H1 (cell line): Measurements from ENCODE around the gene SRP14. TPM values are rescaled to one million over a fixed set of nuclear protein-coding genes. Genes with fewer than 3 reads are reported as not detected.

Source experiments
- CTCF ChIA-PET: fragments of 300-600 bp; sonication (Branson Sonifier 250); formaldehyde crosslinking; loops from one replicate; lab custom pipeline; 2021; ENCODE audit not compliant: partially characterized antibody; lab: Charles Lee
- POLR2A ChIA-PET: fragments of 300-600 bp; sonication (Branson Sonifier 250); formaldehyde crosslinking; loops from one replicate; lab custom pipeline; 2021; ENCODE audit warnings: inconsistent platforms; ENCODE audit not compliant: partially characterized antibody; lab: Charles Lee
- DNase-seq, 2 experiments: peaks; one replicate each; pipeline versions ENCODE4 v3.0.0 to v3.0.0-alpha.2; 2010 to 2022; ENCODE audit warnings: low spot score in 2 of 2, low read depth in 1 of 2, mixed read lengths in 1 of 2
- FAIRE-seq: peaks from 2 replicates; lab custom pipeline; 2011; peaks lifted over from hg19 to GRCh38; lab: Jason Lieb, UNC
- H2AFZ ChIP-seq: 2 replicates; pipeline ENCODE4 v1.8.1; 2012; ENCODE audit warnings: low read length, inconsistent platforms
- H2AK5ac ChIP-seq: 2 replicates; pipeline ENCODE4 v1.6.1; 2013; ENCODE audit warnings: low read depth, low read length
- H2BK120ac ChIP-seq: replicated peaks from 2 replicates; pipeline ENCODE3; 2013; ENCODE audit warnings: low read depth, low read length, inconsistent platforms
- H2BK12ac ChIP-seq: 2 replicates; pipeline ENCODE4 v1.6.1; 2013; ENCODE audit warnings: low read depth, low read length
- H2BK15ac ChIP-seq: 2 replicates; pipeline ENCODE4 v1.6.1; 2013; ENCODE audit warnings: low read length
- H2BK20ac ChIP-seq: 2 replicates; pipeline ENCODE4 v1.6.1; 2013; ENCODE audit warnings: low read length
- H2BK5ac ChIP-seq: 2 replicates; pipeline ENCODE4 v1.6.1; 2013; ENCODE audit warnings: low read depth, low read length
- H3K14ac ChIP-seq: 2 replicates; pipeline ENCODE4 v1.6.1; 2013; ENCODE audit warnings: inconsistent platforms; ENCODE audit not compliant: insufficient read length
- H3K18ac ChIP-seq: 2 replicates; pipeline ENCODE4 v1.6.1; 2013; ENCODE audit warnings: low read length; ENCODE audit errors: extremely low read depth
- H3K23ac ChIP-seq: 2 replicates; pipeline ENCODE4 v1.6.1; 2013; ENCODE audit warnings: inconsistent platforms; ENCODE audit not compliant: insufficient read length
- H3K23me2 ChIP-seq: 2 replicates; pipeline ENCODE4 v1.6.1; 2013; ENCODE audit warnings: low read depth, low read length
- H3K27ac ChIP-seq: 2 replicates; pipeline ENCODE4 v1.6.1; 2011; ENCODE audit warnings: low read depth, low read length, inconsistent platforms
- H3K27me3 ChIP-seq, 4 experiments: replicated peaks in 1 of 4; 1 replicate in 1 of 4; 2 replicates in 3 of 4; pipeline versions ENCODE4 v1.6.1 to v1.8.1; 2011 to 2013; ENCODE audit warnings: low read length in 3 of 4, mild to moderate bottlenecking in 3 of 4, inconsistent platforms in 2 of 4, mixed read lengths in 2 of 4, moderate library complexity in 1 of 4; ENCODE audit not compliant: control insufficient read depth in 3 of 4, insufficient read depth in 3 of 4; ENCODE audit errors: extremely low read depth in 1 of 4
- H3K36me3 ChIP-seq, 4 experiments: 2 replicates each; pipeline versions ENCODE4 v1.6.1 to v1.8.1; 2011 to 2013; ENCODE audit warnings: mild to moderate bottlenecking in 4 of 4, low read length in 3 of 4, moderate library complexity in 2 of 4, control low read depth in 1 of 4, inconsistent platforms in 1 of 4; ENCODE audit not compliant: insufficient read depth in 4 of 4, control insufficient read depth in 2 of 4
- H3K4ac ChIP-seq: replicated peaks from 2 replicates; pipeline ENCODE3; 2013; ENCODE audit warnings: low read length, low read depth, mixed read lengths, inconsistent platforms; ENCODE audit not compliant: insufficient read length
- H3K4me1 ChIP-seq, 4 experiments: replicated peaks in 1 of 4; 1 replicate in 1 of 4; 2 replicates in 3 of 4; pipeline versions ENCODE4 v1.6.1 to v1.8.1; 2011 to 2013; ENCODE audit warnings: low read length in 3 of 4, inconsistent platforms in 2 of 4, mixed read lengths in 1 of 4; ENCODE audit not compliant: insufficient read depth in 4 of 4, control insufficient read depth in 3 of 4
- H3K4me2 ChIP-seq, 2 experiments: 2 replicates each; pipeline versions ENCODE4 v1.6.1 to v1.8.1; 2011 to 2013; ENCODE audit warnings: low read depth in 2 of 2, low read length in 2 of 2, control low read depth in 1 of 2, inconsistent platforms in 1 of 2, mild to moderate bottlenecking in 1 of 2; ENCODE audit not compliant: insufficient read depth in 1 of 2
- H3K4me3 ChIP-seq, 4 experiments: fragments of 200-600, 300-600 bp in 1 of 4; sonication (generic), shearing (Covaris generic), sonication (Bioruptor Twin) in 1 of 4; 2 replicates each; pipeline versions ENCODE4 v1.5.1 to v1.8.1; 2011 to 2016; ENCODE audit warnings: low read length in 4 of 4, low read depth in 3 of 4, control low read depth in 2 of 4, inconsistent platforms in 2 of 4, mild to moderate bottlenecking in 2 of 4, mixed read lengths in 1 of 4, moderate library complexity in 1 of 4; ENCODE audit not compliant: insufficient read depth in 2 of 4; ENCODE audit errors: extremely low read depth in 1 of 4
- H3K56ac ChIP-seq: replicated peaks from 2 replicates; pipeline ENCODE3; 2013; ENCODE audit warnings: low read depth, mild to moderate bottlenecking, mixed read lengths, low read length, inconsistent platforms; ENCODE audit not compliant: insufficient read length
- H3K79me1 ChIP-seq: 2 replicates; pipeline ENCODE4 v1.6.1; 2013; ENCODE audit warnings: low read depth, low read length, control low read depth
- H3K79me2 ChIP-seq, 2 experiments: 2 replicates each; pipeline versions ENCODE4 v1.6.1 to v1.8.1; 2012 to 2013; ENCODE audit warnings: low read length in 2 of 2, mild to moderate bottlenecking in 2 of 2, inconsistent platforms in 1 of 2; ENCODE audit not compliant: insufficient read depth in 2 of 2, control insufficient read depth in 1 of 2
- H3K9ac ChIP-seq, 4 experiments: replicated peaks in 1 of 4; 1 replicate in 1 of 4; 2 replicates in 3 of 4; pipeline versions ENCODE4 v1.6.1 to v1.8.1; 2011 to 2013; ENCODE audit warnings: low read depth in 3 of 4, low read length in 3 of 4, control low read depth in 2 of 4, mild to moderate bottlenecking in 2 of 4, moderate library complexity in 2 of 4, inconsistent platforms in 1 of 4; ENCODE audit errors: extremely low read depth in 1 of 4
- H3K9me3 ChIP-seq, 2 experiments: 2 replicates each; pipeline versions ENCODE4 v1.6.1 to v1.8.1; 2012 to 2013; ENCODE audit warnings: mild to moderate bottlenecking in 2 of 2, moderate library complexity in 2 of 2, control low read depth in 1 of 2, inconsistent platforms in 1 of 2, low read depth in 1 of 2, low read length in 1 of 2, mixed read lengths in 1 of 2; ENCODE audit not compliant: insufficient read depth in 2 of 2
- H4K20me1 ChIP-seq, 2 experiments: replicated peaks in 1 of 2; 2 replicates each; pipeline versions ENCODE3 to v1.8.1; 2011 to 2013; ENCODE audit warnings: inconsistent platforms in 2 of 2, low read length in 2 of 2, mild to moderate bottlenecking in 1 of 2; ENCODE audit not compliant: insufficient read depth in 2 of 2, control insufficient read depth in 1 of 2
- H4K5ac ChIP-seq: 2 replicates; pipeline ENCODE4 v1.6.1; 2013; ENCODE audit warnings: low read length, low read depth, mixed read lengths, inconsistent platforms; ENCODE audit not compliant: insufficient read length
- H4K8ac ChIP-seq: 2 replicates; pipeline ENCODE4 v1.8.0; 2013; ENCODE audit warnings: mild to moderate bottlenecking, moderate library complexity, low read length, inconsistent platforms; ENCODE audit not compliant: insufficient read depth; ENCODE audit errors: extremely low read depth
- H4K91ac ChIP-seq: replicated peaks from 2 replicates; pipeline ENCODE3; 2013; ENCODE audit warnings: low read length, mixed read lengths, inconsistent platforms; ENCODE audit not compliant: insufficient read length
- ASH2L ChIP-seq: fragments of 200-600, 300-600 bp; sonication (generic); IDR thresholded peaks from one replicate; pipeline ENCODE4 v1.7.1; 2017; ENCODE audit warnings: low read length
- CBX5 ChIP-seq: fragments of 300-800, 300-1000 bp; sonication (generic); IDR thresholded peaks from 2 replicates; pipeline ENCODE4 v1.7.1; 2016; ENCODE audit warnings: antibody characterized with exemption, low read length, low read depth
- JUN ChIP-seq: IDR thresholded peaks from 2 replicates; pipeline ENCODE4 v1.6.1; 2011; ENCODE audit warnings: low read depth, mild to moderate bottlenecking, improper control_type of control experiment, low read length
- KDM4A ChIP-seq: IDR thresholded peaks from one replicate; pipeline ENCODE4 v1.7.1; 2012; ENCODE audit warnings: low read depth, mild to moderate bottlenecking, moderate library complexity, low read length, inconsistent platforms; ENCODE audit not compliant: severe bottlenecking
- MAFK ChIP-seq: IDR thresholded peaks from 2 replicates; pipeline ENCODE4 v1.6.1; 2012; ENCODE audit warnings: low read depth, mild to moderate bottlenecking, improper control_type of control experiment, low read length
- POLR2A ChIP-seq, 2 experiments: IDR thresholded peaks; 1 replicate in 1 of 2; 2 replicates in 1 of 2; pipeline ENCODE4 v1.6.1; 2011; ENCODE audit warnings: low read depth in 2 of 2, low read length in 2 of 2, mild to moderate bottlenecking in 2 of 2; ENCODE audit errors: control extremely low read depth in 1 of 2
- POU5F1 ChIP-seq: IDR thresholded peaks from 2 replicates; pipeline ENCODE4 v1.6.1; 2011; ENCODE audit warnings: low read depth, mild to moderate bottlenecking, low read length, moderate library complexity
- RNF2 ChIP-seq: fragments of 200-900, 300-1000 bp; sonication (generic); IDR thresholded peaks from 2 replicates; pipeline ENCODE4 v1.7.1; 2016; ENCODE audit warnings: borderline replicate concordance, low read depth, mild to moderate bottlenecking, antibody characterized with exemption, low read length; ENCODE audit not compliant: poor library complexity, severe bottlenecking; ENCODE audit errors: missing control alignments
- SIN3A ChIP-seq, 2 experiments: IDR thresholded peaks in 1 of 2; conservative IDR thresholded peaks in 1 of 2; 2 replicates each; pipeline ENCODE4 v1.6.1; 2011 to 2012; ENCODE audit warnings: low read length in 2 of 2, improper control_type of control experiment in 1 of 2, low read depth in 1 of 2, mild to moderate bottlenecking in 1 of 2
- SIRT6 ChIP-seq: IDR thresholded peaks from one replicate; pipeline ENCODE4 v1.7.1; 2012; ENCODE audit warnings: low read length, inconsistent platforms
- SIX5 ChIP-seq: IDR thresholded peaks from 2 replicates; pipeline ENCODE4 v1.6.1; 2011; ENCODE audit warnings: mild to moderate bottlenecking, low read depth, low read length
- WGBS, 2 experiments: shearing (Covaris generic) in 1 of 2; methylation state at CpG; one replicate each; pipeline versions ENCODE4 v1.1.6 to v1.1.7; 2013 to 2015; ENCODE audit warnings: low lambda C conversion rate in 2 of 2, mixed read lengths in 2 of 2, inconsistent platforms in 1 of 2, low coverage in 1 of 2, missing lambda C conversion rate in 1 of 2; ENCODE audit not compliant: insufficient replicate concordance in 2 of 2, insufficient coverage in 1 of 2, insufficient read length in 1 of 2; ENCODE audit errors: extremely low coverage in 1 of 2, missing lambda C conversion rate in 1 of 2; 5-methylcytosine and 5-hydroxymethylcytosine counted together
- polyA plus RNA-seq, 7 experiments: library from polyadenylated mRNA; depleted of rRNA in 3 of 7; stranded (reverse) in 5 of 7; unstranded in 2 of 7; fragments of >200 nt in 5 of 7; fragments of 200-250 nt in 2 of 7; gene quantifications; 1 replicate in 5 of 7; 2 replicates in 1 of 7; 4 replicates in 1 of 7; pipeline versions ENCODE4 v1.2.1 to v1.2.3, GENCODE V29; 2011 to 2013; ENCODE audit warnings: missing spikeins in 2 of 7, mixed read lengths in 2 of 7
- total RNA-seq: library from RNA; stranded (reverse); fragmentation: NEBNext Ultra II Directional; extraction: Animal tissue kit (Norgen Biotek cat#: 25700); gene quantifications from 2 replicates; pipeline ENCODE4 v1.2.1, GENCODE V29; 2021
- TF ChIP-seq, protein P1 (sequence below): IDR thresholded peaks from 2 replicates; pipeline ENCODE4 v1.6.1; 2012; ENCODE audit warnings: low read length, inconsistent platforms

Gene SRP14
- total and polyA plus RNA-seq, 2 of the 8 experiments (the other 6 are each of a cell fraction or from before 2014, with no cell fraction given), result 186 to 223 TPM

DNA sequence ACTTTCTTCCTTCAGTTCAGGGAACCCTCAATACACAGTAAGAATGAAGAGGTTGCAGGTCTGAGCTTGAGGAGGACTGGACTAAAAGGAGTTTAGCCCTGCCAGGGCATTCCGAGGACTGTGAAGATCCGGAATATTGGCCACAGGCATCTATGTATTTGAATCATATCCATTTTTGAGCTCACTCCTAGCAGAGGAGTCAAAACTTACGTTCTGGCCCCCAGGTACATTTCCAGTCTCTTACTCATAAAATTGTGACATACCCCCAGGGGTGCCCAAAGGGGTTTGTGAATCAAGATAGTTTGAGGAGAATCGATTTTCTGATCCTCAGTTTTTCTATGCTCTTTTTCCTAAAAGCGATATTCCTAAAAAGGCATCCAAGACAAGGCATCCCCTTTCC lies 27.6 kb upstream of the SRP14 start:
- Histone ChIP-seq H2AFZ (no peak overlapping the region), H3K36me3 (no peaks in the 10 kb centered on the region), H3K79me2 (no peaks in the 10 kb centered on the region), H2BK120ac (no peak overlapping the region), H3K79me1 (no peaks in the 10 kb centered on the region), H4K91ac (no peak overlapping the region), H4K5ac (no peak overlapping the region), H3K4me2 (no peak overlapping the region), H2BK5ac (no peak overlapping the region), H2BK12ac (no peak overlapping the region), H3K4ac (no peak overlapping the region), H2BK15ac (no peak overlapping the region), H3K4me1 (peaks cover 0 to 18% (median 8%) of the 10 kb centered on the region in 4 experiments; a peak in 6 of 7 replicates), H3K27ac (no peak overlapping the region), H3K18ac (no peak overlapping the region), H3K23me2 (no peaks in the 10 kb centered on the region; the same call in 1 of the 2 replicates), H3K27me3 (no peaks in the 10 kb centered on the region; a peak in 1 of 7 replicates), H3K23ac (no peak overlapping the region), H3K4me3 (no peak overlapping the region), H3K9ac (no peak overlapping the region), H3K9me3 (no peaks in the 10 kb centered on the region), H3K56ac (no peak overlapping the region), H4K8ac (no peak overlapping the region), H4K20me1 (no peaks in the 10 kb centered on the region), H3K14ac (no peak overlapping the region), H2BK20ac (no peak overlapping the region), H2AK5ac (no peak overlapping the region)
- 87% methylated on average over 5 of the region's 5 CpGs; no CpG with 5 or more reads in 1 of the 2 experiments for WGBS, 2 experiments
- DNase-seq (no peak), FAIRE-seq (no peak)
- ChIA-PET POLR2A (interaction anchor here (1.3 kb wide), 1 partner anchor 90 kb away, joined by 3 read pairs; no protein-coding TSS in a partner anchor), CTCF (interaction anchor here (0.7 to 3.3 kb wide), 12 partner anchors 10 to 270 kb away, joined by 3 to 9 read pairs (median 5); no protein-coding TSS in a partner anchor)
- TF ChIP-seq MAFK, result no peak
- no peak for TF ChIP-seq POU5F1
- TF ChIP-seq SIX5, result no peak
- no peak for TF ChIP-seq SIN3A (conservative IDR thresholded peaks at IDR 0.05 in 1 of 2, IDR thresholded peaks at IDR 0.05 in 1 of 2; ENCODE audit: low read depth in 1 of 2, low read length in 2 of 2)
- no peak for TF ChIP-seq JUN
- TF ChIP-seq, protein P1, sequence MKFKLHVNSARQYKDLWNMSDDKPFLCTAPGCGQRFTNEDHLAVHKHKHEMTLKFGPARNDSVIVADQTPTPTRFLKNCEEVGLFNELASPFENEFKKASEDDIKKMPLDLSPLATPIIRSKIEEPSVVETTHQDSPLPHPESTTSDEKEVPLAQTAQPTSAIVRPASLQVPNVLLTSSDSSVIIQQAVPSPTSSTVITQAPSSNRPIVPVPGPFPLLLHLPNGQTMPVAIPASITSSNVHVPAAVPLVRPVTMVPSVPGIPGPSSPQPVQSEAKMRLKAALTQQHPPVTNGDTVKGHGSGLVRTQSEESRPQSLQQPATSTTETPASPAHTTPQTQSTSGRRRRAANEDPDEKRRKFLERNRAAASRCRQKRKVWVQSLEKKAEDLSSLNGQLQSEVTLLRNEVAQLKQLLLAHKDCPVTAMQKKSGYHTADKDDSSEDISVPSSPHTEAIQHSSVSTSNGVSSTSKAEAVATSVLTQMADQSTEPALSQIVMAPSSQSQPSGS, result no peak
- no peak for TF ChIP-seq KDM4A
- TF ChIP-seq POLR2A (IDR thresholded peaks at IDR 0.05; ENCODE audit: control extremely low read depth in 1 of 2, low read depth in 2 of 2, low read length in 2 of 2), result no peak
- no peak for TF ChIP-seq RNF2
- TF ChIP-seq CBX5, result no peak
- TF ChIP-seq SIRT6, result no peak
- no peak for TF ChIP-seq ASH2L
